HepG2 (cell line): ENCODE results near the gene TESPA1. TPM values are rescaled to one million over a fixed set of nuclear protein-coding genes. Genes with fewer than 3 reads are reported as not detected.
"Not testable (repeated sequence)": the region's sequence is repeated elsewhere in the genome, so short reads cannot be mapped to it uniquely, and the experiment has no call there.

ENCODE experiments used
- ATAC-seq: fragments of 200-7000 bp; cut with Tn5 transposase; 3 replicates; pipeline ENCODE4 v1.9.1; 2020; ENCODE audit warnings: mild to moderate bottlenecking, moderate library complexity
- BruUV-seq: library from RNA; stranded (reverse); fragments of 400-500 nt; replicated peaks from 2 replicates; lab custom pipeline; 2021; lab: Mats Ljungman, UMichigan
- CTCF ChIA-PET: fragments of 300-600 bp; formaldehyde crosslinking; extraction: SDS; loops from one replicate; lab custom pipeline; 2021; ENCODE audit warnings: low total read pairs, inconsistent platforms, low intra/inter-chr PET ratio; lab: Yijun Ruan, JAX
- POLR2A ChIA-PET: fragments of 350-600 bp; sonication (Branson Sonifier 250); formaldehyde crosslinking; loops from one replicate; lab custom pipeline; 2020; ENCODE audit warnings: antibody characterized with exemption, inconsistent platforms; lab: Yijun Ruan, JAX
- DNase-seq: peaks from one replicate; pipeline ENCODE4 v3.0.0-alpha.2; 2015; ENCODE audit warnings: low spot score
- FAIRE-seq: peaks from 3 replicates; lab custom pipeline; 2011; peaks lifted over from hg19 to GRCh38; lab: Jason Lieb, UNC
- H2AFZ ChIP-seq: one replicate; pipeline ENCODE4 v1.6.1; 2011; ENCODE audit warnings: low read length, inconsistent platforms
- H3K27ac ChIP-seq: fragments of 300-600 bp; 3 replicates; pipeline ENCODE4 v1.8.0; 2011; ENCODE audit warnings: mixed run types, mild to moderate bottlenecking, mixed read lengths, low read length, inconsistent platforms; ENCODE audit not compliant: insufficient read depth; ENCODE audit errors: extremely low read length
- H3K27me3 ChIP-seq, 2 experiments: fragments of 200-600 bp in 1 of 2; 2 replicates in 1 of 2; 3 replicates in 1 of 2; pipeline versions ENCODE4 v1.6.0 to v1.8.0; 2011; ENCODE audit warnings: low read length in 2 of 2, mild to moderate bottlenecking in 2 of 2, moderate library complexity in 2 of 2, inconsistent platforms in 1 of 2; ENCODE audit not compliant: insufficient read depth in 2 of 2, control insufficient read depth in 1 of 2
- H3K36me3 ChIP-seq, 2 experiments: fragments of 200-600 bp in 1 of 2; replicated peaks in 1 of 2; 2 replicates in 1 of 2; 3 replicates in 1 of 2; pipeline versions ENCODE4 v1.5.1 to v1.8.0; 2011; ENCODE audit warnings: low read length in 2 of 2, inconsistent platforms in 1 of 2; ENCODE audit not compliant: insufficient read depth in 2 of 2, control insufficient read depth in 1 of 2
- H3K4me1 ChIP-seq: 2 replicates; pipeline ENCODE4 v1.5.1; 2012; ENCODE audit warnings: low read length, inconsistent platforms; ENCODE audit not compliant: insufficient read depth
- H3K4me2 ChIP-seq: 2 replicates; pipeline ENCODE4 v1.6.0; 2011; ENCODE audit warnings: low read depth, low read length, inconsistent platforms
- H3K4me3 ChIP-seq, 3 experiments: fragments of 200-600 bp in 1 of 3; sonication (generic), shearing (Covaris generic) in 1 of 3; replicated peaks in 1 of 3; 2 replicates each; pipeline ENCODE4 v1.5.1; 2011 to 2016; ENCODE audit warnings: low read length in 3 of 3, inconsistent platforms in 2 of 3, low read depth in 2 of 3, mild to moderate bottlenecking in 2 of 3, control low read depth in 1 of 3, mixed read lengths in 1 of 3; ENCODE audit not compliant: insufficient read depth in 1 of 3
- H3K79me2 ChIP-seq: one replicate; pipeline ENCODE4 v1.6.1; 2011; ENCODE audit warnings: low read length, inconsistent platforms; ENCODE audit not compliant: insufficient read depth
- H3K9ac ChIP-seq: 2 replicates; pipeline ENCODE4 v1.6.0; 2011; ENCODE audit warnings: mild to moderate bottlenecking, low read depth, low read length, inconsistent platforms; ENCODE audit not compliant: insufficient read depth
- H3K9me3 ChIP-seq: 2 replicates; pipeline ENCODE4 v1.5.1; 2012; ENCODE audit warnings: mild to moderate bottlenecking, low read length
- H4K20me1 ChIP-seq: 2 replicates; pipeline ENCODE4 v1.6.0; 2011; ENCODE audit warnings: inconsistent platforms, mild to moderate bottlenecking, low read length, moderate library complexity; ENCODE audit not compliant: insufficient read depth
- EHMT2 ChIP-seq: fragments of 200-600 bp; sonication (generic); IDR thresholded peaks from 2 replicates; pipeline ENCODE4 v1.7.0; 2017; ENCODE audit warnings: antibody characterized with exemption, low read depth, low read length, borderline replicate concordance
- ELF4 ChIP-seq: sonication (generic); formaldehyde crosslinking; IDR thresholded peaks from 2 replicates; pipeline ENCODE4 v1.5.0; 2020; ENCODE audit warnings: missing genetic modification reagents, mild to moderate bottlenecking, moderate library complexity, borderline replicate concordance
- ETV5 ChIP-seq: IDR thresholded peaks from 2 replicates; pipeline ENCODE4 v1.6.1; 2018; ENCODE audit warnings: missing biosample characterization, missing genetic modification reagents, inconsistent platforms, borderline replicate concordance
- GATAD2A ChIP-seq: IDR thresholded peaks from 2 replicates; pipeline ENCODE4 v1.6.1; 2016
- MAFK ChIP-seq, 2 experiments: IDR thresholded peaks in 1 of 2; conservative IDR thresholded peaks in 1 of 2; 2 replicates each; pipeline ENCODE4 v1.6.1; 2011; ENCODE audit warnings: improper control_type of control experiment in 2 of 2, low read length in 2 of 2
- THYN1 ChIP-seq: sonication (generic); formaldehyde crosslinking; IDR thresholded peaks from 2 replicates; pipeline ENCODE4 v1.8.1; 2023; ENCODE audit warnings: low read depth, mild to moderate bottlenecking, moderate library complexity, missing genetic modification reagents, borderline replicate concordance
- ZNF230 ChIP-seq: sonication (generic); formaldehyde crosslinking; IDR thresholded peaks from 2 replicates; pipeline ENCODE4 v1.4.0; 2020; ENCODE audit warnings: mild to moderate bottlenecking, missing genetic modification reagents
- ZNF282 ChIP-seq: fragments of 450-650 bp; IDR thresholded peaks from 2 replicates; pipeline ENCODE4 v1.6.1; 2018; ENCODE audit not compliant: partially characterized antibody
- WGBS: methylation state at CpG from one replicate; pipeline ENCODE4 v1.1.6; 2017; ENCODE audit warnings: low lambda C conversion rate; 5-methylcytosine and 5-hydroxymethylcytosine counted together
- in situ Hi-C: cut with HindIII; loops from 2 replicates; pipeline ENCODE4 v1.10.0; 2017; ENCODE audit warnings: low pct_unique_long_range_greater_than_20kb; ENCODE audit not compliant: extremely low pct_ligation_motif_present
- intact Hi-C: fragments of 100-400 bp; cut with micrococcal nuclease; formaldehyde crosslinking; loops from one replicate; pipeline ENCODE4 v1.10.0; 2022; ENCODE audit not compliant: unreplicated experiment
- polyA plus RNA-seq, 8 experiments: library from polyadenylated mRNA; depleted of rRNA in 3 of 8; stranded (reverse) in 7 of 8; unstranded in 1 of 8; fragments of >200 nt; fragmentation: Illumina TruSeq in 4 of 8; extraction: Trizol in 4 of 8; gene quantifications; 2 replicates each; pipeline versions ENCODE4 v1.2.1 to v1.2.3, GENCODE V29; 2011 to 2016; ENCODE audit warnings: low read depth in 4 of 8, missing spikeins in 1 of 8, mixed read lengths in 1 of 8; ENCODE audit not compliant: insufficient read depth in 1 of 8
- total RNA-seq, 5 experiments: library from RNA; depleted of rRNA; stranded (reverse); fragments of >200 nt; fragmentation: Illumina TruSeq; extraction: Trizol; gene quantifications; 2 replicates each; pipeline ENCODE4 v1.2.3, GENCODE V29; 2016; ENCODE audit warnings: low read depth in 1 of 5
- TF ChIP-seq, protein P1 (sequence below): sonication (generic); formaldehyde crosslinking; IDR thresholded peaks from 2 replicates; pipeline ENCODE4 v1.4.0; 2020; ENCODE audit warnings: missing genetic modification reagents
- TF ChIP-seq, protein P2 (sequence below): sonication (generic); formaldehyde crosslinking; IDR thresholded peaks from 2 replicates; pipeline ENCODE4 v1.4.0; 2020; ENCODE audit warnings: missing genetic modification reagents
- TF ChIP-seq, protein P3 (sequence below): sonication (generic); formaldehyde crosslinking; IDR thresholded peaks from 2 replicates; pipeline ENCODE4 v1.5.1; 2020; ENCODE audit warnings: missing genetic modification reagents, mild to moderate bottlenecking, borderline replicate concordance

The TESPA1 gene
- total and polyA plus RNA-seq, 2 of the 13 experiments (the other 11 are each of a cell fraction or from before 2014, with no cell fraction given) = not detected

DNA sequence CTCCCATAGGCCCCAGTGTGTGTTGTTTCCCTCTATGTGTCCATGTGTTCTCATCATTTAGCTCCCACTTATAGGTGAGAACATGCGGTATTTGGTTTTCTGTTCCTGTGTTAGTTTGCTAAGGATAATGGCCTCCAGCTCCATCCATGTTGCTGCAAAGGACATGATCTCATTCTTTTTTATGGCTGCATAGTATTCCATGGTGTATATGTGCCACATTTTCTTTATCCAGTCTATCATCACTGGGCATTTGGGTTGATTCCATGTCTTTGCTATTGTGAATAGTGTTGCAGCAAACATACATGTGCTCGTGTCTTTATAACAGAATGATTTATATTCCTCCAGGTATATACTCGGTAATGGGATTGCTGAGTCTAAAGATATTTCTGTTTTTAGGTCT, 2.2 kb upstream of the TESPA1 start:
- CTCF ChIA-PET, FAIRE-seq, POLR2A ChIA-PET: not testable (repeated sequence)

DNA sequence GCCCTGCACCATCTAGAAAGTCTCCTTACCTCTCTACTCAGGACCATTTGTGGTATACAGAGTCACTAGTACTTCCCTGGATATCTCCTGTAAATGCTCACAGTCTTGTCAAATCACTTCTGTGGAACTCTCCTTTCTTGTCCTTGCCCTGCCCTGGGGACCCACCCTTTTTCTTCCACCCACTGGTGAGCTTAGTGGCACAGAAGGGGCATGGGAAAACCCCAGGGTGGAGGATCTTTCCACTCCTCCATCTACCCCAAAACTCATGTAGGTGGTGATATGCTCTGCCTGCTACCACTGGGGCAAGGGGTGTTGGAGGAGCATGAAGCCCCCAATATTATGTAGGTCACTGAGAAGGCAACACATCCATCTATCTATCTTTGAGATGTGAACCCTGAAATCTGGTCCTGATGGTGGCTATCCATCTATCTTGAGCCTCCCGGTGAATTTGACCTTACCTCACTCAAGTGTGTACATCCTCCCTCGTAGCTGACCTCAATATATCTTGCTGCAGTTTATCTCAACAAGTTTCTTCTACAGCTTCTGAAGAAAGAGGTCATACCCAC, 943 bp downstream of the TESPA1 start:
- in situ Hi-C loops (no loop called here), intact Hi-C loops (no loop called here)
- H3K79me2 ChIP-seq = no peaks in the 10 kb centered on the region
- H3K36me3 ChIP-seq = no peaks in the 10 kb centered on the region
- H3K4me1 ChIP-seq = no peaks in the 10 kb centered on the region
- CTCF ChIA-PET = no interaction called here
- no peak for DNase-seq
- no peak for ATAC-seq
- FAIRE-seq = no peak
- no peak overlapping the region for H3K4me3 ChIP-seq
- H3K27ac ChIP-seq = no peak overlapping the region
- 0 out of 5 replicates have a peak, but pooled peaks cover 0 to 1% of the 10 kb centered on the region in 2 experiments for H3K27me3 ChIP-seq
- no peaks in the 10 kb centered on the region for H3K9me3 ChIP-seq
- no peak overlapping the region for H3K9ac ChIP-seq
- no peak overlapping the region for H3K4me2 ChIP-seq
- no TSS peak for BruUV-seq
- H2AFZ ChIP-seq = no peak overlapping the region
- H4K20me1 ChIP-seq = no peaks in the 10 kb centered on the region
- 18% methylated on average over 2 of the region's 2 CpGs for WGBS
- TF ChIP-seq MAFK (conservative IDR thresholded peaks at IDR 0.05 in 1 of 2, IDR thresholded peaks at IDR 0.05 in 1 of 2; ENCODE audit: low read length in 2 of 2) (no peak), GATAD2A (CRISPR knock-in tag) (no peak), ZNF282 (no peak), ZNF230 (no peak), EHMT2 (no peak), ELF4 (CRISPR knock-in tag) (no peak), THYN1 (CRISPR knock-in tag) (no peak), ETV5 (CRISPR knock-in tag) (no peak)
- TF ChIP-seq, protein P1, sequence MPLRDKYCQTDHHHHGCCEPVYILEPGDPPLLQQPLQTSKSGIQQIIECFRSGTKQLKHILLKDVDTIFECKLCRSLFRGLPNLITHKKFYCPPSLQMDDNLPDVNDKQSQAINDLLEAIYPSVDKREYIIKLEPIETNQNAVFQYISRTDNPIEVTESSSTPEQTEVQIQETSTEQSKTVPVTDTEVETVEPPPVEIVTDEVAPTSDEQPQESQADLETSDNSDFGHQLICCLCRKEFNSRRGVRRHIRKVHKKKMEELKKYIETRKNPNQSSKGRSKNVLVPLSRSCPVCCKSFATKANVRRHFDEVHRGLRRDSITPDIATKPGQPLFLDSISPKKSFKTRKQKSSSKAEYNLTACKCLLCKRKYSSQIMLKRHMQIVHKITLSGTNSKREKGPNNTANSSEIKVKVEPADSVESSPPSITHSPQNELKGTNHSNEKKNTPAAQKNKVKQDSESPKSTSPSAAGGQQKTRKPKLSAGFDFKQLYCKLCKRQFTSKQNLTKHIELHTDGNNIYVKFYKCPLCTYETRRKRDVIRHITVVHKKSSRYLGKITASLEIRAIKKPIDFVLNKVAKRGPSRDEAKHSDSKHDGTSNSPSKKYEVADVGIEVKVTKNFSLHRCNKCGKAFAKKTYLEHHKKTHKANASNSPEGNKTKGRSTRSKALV (CRISPR knock-in tag) = no peak
- TF ChIP-seq, protein P2, sequence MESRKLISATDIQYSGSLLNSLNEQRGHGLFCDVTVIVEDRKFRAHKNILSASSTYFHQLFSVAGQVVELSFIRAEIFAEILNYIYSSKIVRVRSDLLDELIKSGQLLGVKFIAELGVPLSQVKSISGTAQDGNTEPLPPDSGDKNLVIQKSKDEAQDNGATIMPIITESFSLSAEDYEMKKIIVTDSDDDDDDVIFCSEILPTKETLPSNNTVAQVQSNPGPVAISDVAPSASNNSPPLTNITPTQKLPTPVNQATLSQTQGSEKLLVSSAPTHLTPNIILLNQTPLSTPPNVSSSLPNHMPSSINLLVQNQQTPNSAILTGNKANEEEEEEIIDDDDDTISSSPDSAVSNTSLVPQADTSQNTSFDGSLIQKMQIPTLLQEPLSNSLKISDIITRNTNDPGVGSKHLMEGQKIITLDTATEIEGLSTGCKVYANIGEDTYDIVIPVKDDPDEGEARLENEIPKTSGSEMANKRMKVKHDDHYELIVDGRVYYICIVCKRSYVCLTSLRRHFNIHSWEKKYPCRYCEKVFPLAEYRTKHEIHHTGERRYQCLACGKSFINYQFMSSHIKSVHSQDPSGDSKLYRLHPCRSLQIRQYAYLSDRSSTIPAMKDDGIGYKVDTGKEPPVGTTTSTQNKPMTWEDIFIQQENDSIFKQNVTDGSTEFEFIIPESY (CRISPR knock-in tag) = no peak
- TF ChIP-seq, protein P3, sequence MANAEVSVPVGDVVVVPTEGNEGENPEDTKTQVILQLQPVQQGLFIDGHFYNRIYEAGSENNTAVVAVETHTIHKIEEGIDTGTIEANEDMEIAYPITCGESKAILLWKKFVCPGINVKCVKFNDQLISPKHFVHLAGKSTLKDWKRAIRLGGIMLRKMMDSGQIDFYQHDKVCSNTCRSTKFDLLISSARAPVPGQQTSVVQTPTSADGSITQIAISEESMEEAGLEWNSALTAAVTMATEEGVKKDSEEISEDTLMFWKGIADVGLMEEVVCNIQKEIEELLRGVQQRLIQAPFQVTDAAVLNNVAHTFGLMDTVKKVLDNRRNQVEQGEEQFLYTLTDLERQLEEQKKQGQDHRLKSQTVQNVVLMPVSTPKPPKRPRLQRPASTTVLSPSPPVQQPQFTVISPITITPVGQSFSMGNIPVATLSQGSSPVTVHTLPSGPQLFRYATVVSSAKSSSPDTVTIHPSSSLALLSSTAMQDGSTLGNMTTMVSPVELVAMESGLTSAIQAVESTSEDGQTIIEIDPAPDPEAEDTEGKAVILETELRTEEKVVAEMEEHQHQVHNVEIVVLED (CRISPR knock-in tag) = no peak
- TF ChIP-seq, all 625 proteins: peak for 0
- POLR2A ChIA-PET = no interaction called here

More for the DNA sequence above, 2.2 kb upstream of the TESPA1 start:
- H3K36me3 ChIP-seq, ATAC-seq, H2AFZ ChIP-seq, intact Hi-C loops, H3K9ac ChIP-seq, H3K27me3 ChIP-seq, H3K4me3 ChIP-seq, H3K4me1 ChIP-seq, H3K79me2 ChIP-seq, H4K20me1 ChIP-seq, in situ Hi-C loops, H3K4me2 ChIP-seq, DNase-seq, H3K27ac ChIP-seq, H3K9me3 ChIP-seq, BruUV-seq: not testable (repeated sequence)
- 1% methylated on average over 3 of the region's 3 CpGs for WGBS
